ENCODE data around the gene ZMIZ1.

The ZMIZ1 gene

DNA sequence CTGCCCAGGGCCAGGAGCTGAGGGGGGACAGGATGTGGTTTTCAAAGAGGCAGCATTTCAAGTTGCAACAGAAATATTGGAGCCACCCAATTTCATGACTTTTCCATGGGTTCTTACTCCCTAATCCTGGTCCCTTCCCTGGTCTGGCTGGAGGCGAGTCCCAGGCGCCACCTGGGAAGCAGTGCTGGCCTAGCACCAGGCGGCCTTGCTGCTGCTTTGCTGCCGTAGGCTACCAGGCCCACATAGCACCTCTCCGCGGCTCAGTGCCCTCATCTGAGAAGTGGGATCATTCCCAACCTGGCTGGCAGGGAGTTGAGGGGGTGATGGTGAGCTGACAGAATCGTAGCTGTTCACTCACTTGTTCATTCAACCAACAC is 33.7 kb downstream of the ZMIZ1 start:
- no peak for DNase-seq

DNA sequence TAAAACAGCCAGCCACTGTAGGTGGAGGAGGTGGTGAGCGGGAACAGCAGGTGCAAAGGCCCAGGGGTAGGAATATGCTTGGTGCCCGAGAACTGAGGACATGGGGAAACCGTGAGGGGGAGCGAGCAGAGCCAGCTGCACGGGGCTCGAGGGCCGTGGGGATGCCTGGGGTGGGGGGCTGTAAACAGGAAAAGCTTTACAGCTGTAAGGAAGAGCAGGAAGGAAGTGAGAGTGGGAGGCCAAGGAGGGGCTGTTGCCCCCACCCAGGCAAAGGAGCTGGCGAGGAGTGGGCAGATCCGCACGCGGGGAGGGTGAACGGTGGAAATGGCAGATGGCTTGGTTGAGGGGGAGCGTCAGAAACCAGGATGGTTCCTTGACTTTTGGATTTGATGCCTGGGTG is 34.4 kb downstream of the ZMIZ1 start:
- DNase-seq: no peak

GRCh38 chr10:79103585-79103984 is 34.8 kb downstream of the ZMIZ1 start:
- DNase-seq: no peak

DNA sequence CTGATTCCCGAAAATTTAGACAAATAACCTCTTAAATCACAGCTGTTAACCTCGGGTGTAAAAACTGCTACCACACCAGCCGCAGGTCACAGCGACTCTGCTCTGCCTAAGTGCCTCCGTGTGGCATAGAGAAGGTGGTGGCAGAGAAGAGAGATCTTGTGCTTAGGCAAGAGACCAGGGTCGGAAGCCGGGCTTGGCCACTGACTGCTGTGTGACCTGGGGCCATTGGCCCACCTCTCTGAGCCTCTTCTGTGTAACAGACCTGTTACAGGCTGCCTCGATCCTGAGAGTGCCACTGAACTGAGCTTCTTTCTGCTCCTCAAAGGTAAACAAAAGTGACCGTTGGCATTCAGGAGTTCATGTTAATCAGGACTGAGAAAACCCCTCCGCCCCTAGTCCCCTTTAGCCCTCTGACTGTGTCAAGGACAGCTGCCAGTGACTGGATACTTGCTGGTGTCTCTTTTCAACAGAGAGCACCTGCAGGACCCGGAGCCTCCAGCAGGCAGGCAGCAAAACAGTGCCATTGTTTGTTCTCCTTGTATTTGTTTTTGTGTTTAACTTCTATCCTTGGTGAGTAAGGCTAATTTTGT is 36.5 kb downstream of the ZMIZ1 start:
- DNase-seq: no peak

- DNase-seq: no peak
Measured at GRCh38 chr10:79105818-79106217, 37.1 kb downstream of the ZMIZ1 start.

DNA sequence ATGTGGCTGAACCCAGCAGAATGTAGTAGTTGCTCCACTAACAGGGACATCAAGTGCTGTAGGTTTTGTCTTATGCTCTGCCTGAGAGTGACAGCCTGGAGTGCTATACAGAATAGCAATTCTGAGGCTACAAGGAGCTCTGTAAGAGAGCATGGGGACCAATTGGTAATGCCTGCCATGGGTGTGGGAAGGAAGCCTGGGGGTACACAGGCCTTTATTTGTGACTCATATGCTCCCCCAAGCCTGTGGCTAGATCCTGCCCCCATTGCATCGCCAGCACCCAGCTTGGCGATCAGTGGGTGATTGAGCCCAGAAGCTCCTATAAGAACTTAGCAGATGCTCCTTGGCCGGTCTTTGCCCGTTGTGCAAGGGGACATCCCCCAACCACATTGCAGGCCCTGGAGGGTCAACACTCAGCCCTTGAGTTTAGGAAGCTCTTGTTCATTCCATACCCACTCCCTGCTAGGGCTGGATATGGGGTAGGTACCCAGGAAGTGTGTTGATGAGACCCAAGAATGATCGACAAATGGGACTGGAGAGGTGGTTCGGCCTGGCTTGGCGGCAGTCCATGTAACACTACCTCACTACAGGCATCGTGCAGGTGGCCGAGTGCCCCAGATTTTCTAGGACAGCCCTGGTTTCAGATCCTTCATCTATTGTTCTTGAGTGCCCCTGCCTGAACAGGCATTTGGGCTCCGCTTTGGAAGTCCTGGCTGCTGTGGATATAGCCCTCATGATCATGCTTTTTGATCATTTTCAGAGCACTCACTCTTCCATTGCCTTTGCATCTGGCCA is 37.7 kb downstream of the ZMIZ1 start:
- no peak for DNase-seq

- no peak for DNase-seq
Measured at GRCh38 chr10:79107736-79108264, 39.0 kb downstream of the ZMIZ1 start.

DNA sequence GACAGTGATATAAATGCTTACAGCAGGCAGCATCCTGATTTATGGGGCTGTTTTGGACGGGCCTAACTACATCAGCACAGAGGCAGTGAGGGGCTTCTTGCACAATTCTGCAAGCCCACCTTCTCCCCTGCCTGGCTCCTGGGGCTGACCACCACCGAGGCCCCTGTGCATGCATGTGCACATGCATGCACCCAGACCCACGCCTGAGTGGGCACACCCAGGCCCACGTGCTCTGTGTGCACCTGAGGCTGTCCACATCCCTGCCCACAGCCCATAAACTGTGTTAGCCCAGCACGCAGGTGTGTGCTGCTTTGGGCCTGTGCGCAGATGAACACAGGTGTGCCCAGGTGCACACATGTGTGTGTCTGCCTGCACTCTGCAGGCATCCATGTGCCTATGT is 40.0 kb downstream of the ZMIZ1 start:
- no peak for DNase-seq

DNA sequence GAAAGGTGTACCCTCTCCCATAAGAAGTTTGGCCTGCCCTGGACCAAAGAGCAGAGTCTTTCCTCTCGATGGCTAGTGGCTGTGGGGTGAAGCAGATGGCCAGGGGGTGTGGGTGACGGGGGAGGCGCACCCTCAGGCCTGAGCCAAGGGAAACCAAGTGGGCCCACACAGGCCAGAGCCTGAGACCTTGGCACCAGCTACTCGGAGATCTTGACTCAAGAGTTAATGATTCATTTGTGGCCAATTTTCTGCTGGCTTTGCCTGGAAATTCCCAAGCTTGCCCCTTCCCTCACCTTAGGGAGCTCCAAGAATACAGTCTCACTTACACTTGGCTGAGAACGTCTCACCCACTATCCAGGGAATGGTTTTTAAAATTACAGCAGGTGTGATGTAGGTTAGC is 42.7 kb downstream of the ZMIZ1 start:
- no peak for DNase-seq

DNA sequence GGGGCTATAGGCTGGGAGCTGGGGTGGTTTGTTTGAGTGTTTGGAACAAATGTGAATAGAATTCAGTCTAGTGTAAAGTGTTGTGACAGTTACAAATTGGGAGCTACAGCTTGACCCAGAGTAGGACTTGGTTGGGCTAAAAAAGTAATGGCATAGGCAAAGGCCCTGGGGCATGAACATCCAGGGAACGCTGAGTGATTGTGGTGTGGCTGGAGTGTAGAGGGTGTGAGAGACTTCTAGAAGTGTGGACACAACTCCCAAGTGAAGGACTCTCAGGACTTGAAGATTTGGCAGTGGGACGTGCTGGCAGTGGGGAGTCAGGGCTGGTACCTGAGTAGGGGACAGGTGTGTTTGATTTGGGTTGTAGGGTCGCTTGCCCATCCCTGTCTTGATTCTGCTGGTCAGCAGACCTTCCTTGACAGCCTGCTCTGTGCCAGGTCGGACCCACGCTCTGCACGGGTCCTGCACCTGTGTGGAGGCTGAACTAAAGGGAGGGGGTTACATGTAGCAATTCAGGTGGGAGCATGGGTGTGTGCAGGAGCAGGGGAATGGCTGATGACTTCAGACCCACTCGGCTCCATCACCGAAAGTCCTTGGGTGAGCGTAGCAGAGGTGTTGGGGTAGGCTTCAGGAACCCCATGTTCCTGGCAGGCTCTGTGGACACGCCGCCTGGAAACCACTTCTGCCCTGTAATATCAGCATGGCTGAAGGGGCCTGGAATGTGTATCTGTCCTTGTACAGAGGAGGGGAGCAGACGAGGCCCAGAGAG is 43.3 kb downstream of the ZMIZ1 start:
- no peak for DNase-seq

- no peak for DNase-seq
Measured at GRCh38 chr10:79112881-79113431, 44.2 kb downstream of the ZMIZ1 start.

GRCh38 chr10:79113827-79114226 is 45.1 kb downstream of the ZMIZ1 start:
- no peak for DNase-seq

- no peak for DNase-seq
Measured at GRCh38 chr10:79115302-79115701, 46.5 kb downstream of the ZMIZ1 start.

DNA sequence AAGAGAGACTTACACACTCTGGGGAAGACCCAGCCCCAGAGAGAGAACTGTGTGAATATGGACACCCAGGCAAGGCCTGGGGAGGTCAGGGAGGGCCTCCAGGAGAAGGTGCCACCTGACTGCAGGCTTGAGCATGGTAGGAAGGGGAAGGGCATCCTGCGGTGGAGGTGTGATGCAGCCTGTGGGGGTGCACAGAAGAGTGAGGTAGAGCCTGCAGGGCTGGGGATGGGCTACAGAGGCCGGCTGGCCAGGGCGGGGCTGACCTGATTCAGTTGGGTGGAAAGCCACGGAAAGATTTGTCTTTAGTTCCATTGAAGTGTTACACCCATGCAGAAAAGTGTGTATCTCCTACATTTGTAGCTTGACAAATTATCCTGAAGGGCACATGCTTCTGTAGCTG is 47.6 kb downstream of the ZMIZ1 start:
- DNase-seq: no peak

DNA sequence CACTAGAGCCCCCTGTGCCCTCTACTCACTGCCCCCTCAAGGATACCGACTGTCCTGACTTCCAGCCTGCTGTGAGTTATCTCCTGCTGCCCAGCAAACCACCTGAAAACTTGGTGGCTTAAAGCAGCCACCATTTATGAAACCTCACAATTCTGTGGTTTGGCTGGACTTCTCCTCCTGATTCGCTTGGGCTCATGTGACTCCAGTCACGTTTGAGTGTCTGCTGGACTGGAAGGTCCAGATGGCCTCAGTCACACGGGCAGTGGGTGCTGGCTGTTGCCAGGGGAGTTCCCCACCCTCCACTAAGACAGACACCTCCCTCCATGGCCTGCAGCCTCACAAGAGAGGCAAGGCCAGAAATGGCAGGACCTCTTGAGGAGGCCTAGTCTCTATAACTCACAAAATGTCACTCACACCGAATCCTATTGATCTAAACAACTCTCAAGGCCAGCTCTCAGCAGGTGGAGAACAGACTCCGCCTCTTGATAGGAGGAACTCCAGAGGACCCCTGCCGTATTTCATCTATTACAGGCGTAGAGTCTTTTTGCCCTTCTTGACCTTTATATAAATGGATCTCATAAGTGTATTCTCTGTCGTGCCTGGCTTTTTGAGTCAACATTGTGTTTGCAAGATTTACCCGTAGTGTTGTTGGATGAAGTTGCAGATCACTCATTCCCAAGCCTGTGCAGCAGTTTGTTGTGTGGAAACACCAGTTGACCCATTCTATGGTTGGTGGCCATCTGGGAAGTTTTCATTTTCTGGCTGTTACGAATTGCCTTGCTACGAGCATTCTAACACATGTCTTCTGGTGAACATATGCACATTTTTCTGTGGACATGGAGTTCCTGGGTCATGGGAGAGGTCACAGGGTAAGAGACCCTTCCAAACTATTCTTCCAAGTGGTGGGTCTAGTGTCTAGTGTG is 48.3 kb downstream of the ZMIZ1 start:
- DNase-seq: no peak

- no peak for DNase-seq
Measured at GRCh38 chr10:79118286-79119202, 49.8 kb downstream of the ZMIZ1 start.

DNA sequence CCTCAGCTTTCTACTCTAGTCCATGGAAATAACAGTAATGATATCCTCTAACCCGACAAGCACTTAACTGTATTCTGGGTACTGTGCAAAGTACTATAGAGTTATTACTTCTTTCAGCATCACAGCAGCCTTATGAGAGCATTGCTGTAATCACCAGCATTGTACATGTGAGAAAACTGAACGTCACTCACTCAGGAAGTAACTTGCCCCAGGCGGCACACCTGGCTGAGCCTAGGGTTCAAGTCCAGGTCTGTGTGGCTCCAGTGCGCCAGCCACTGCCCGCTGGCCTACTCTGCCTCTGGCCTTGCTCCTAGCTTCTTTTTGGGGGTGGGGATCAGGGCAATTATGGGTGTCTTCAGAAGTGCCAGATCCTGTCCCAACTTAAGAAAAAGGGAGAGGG is 50.5 kb downstream of the ZMIZ1 start:
- DNase-seq: no peak

DNA sequence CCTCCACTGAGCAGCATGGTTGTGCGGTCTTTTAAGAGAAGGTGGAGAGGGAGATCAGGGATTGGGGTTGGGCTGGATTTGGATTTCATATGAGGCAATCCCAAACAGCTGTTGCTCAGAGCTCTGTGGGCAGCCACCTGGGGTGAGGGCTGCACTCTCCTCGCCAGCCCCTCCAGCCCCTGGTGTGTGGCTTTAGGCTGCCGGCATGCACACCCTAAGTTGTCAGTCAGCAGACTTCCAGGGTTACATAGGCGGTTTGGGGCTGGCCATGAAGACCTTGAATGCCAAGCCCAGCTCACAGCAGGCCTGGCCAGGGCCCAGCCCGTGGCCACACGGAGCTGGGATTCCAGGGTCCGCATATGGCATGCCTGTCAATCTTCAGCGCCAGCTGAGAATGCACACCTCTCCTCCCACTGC is 54.8 kb downstream of the ZMIZ1 start:
- DNase-seq: no peak

- DNase-seq: no peak
Measured at GRCh38 chr10:79124066-79124465, 55.3 kb downstream of the ZMIZ1 start.

DNA sequence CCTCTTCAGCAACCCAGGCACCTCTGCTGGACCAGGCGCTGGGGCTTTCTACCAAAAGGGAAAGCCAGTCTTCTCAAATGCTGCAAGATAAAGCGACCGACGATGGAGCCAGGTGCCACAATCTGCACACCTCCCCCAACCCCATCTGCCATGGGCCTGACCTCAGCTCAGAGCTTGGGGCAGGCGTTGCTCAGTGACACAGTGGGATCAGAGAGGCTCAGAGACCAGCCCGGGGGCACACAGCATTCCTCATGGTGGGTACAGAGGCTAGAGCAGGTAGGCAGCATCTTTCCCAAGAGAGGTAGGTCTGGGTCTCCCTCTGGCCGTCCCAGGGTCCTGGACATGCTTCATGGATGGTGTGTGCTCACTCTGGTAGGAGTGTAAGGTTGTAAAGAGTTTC is 56.3 kb downstream of the ZMIZ1 start:
- no peak for DNase-seq

DNA sequence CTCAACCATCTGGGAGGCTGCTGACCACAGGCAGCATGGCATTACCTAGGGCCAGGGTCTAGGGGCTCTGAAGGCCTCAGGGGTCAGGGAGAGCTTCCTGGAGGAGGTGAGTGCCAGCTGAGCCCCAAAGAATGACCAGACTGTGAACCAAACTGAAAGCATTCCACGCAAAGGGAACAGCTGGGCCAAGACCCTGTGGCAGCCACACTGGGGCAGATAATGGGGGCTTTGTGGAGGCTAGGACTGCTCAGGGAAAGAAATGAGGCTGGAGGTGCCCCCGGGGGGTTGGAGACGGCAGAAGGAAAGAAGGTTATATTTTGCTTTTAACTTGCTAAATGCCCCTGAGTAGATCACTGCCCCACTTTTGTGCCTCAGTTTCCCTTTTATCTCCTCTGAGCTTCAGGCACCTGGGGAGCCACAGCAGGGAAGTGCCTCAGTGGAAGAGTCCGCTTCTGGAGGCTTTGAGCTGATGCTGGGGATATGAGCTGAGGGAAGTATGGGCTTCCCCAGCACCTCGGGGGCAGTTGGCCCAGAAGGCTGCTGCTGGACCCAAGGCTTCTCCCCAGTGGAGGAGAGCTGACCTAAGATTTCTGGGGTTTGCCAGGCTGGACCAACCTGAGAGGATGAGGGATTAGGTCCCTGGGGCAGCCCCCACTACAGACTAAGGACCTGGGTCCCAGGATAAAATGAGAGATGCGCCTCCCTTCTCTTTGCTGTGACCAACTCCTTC is 57.8 kb downstream of the ZMIZ1 start:
- no peak for DNase-seq

Data from activated CD4-positive, alpha-beta T cell treated with anti-CD3 and anti-CD28 coated beads, Interleukin-2, amount 50 U/mL, for 16 hours (primary cell).